Renal cortical epithelial cell (primary cell): ENCODE results near the gene KCTD16. TPM values are rescaled to one million over a fixed set of nuclear protein-coding genes. Genes with fewer than 3 reads are reported as not detected.

Source experiments
- DNase-seq: peaks from one replicate; pipeline ENCODE4 v3.0.0-alpha.2; 2011; ENCODE audit warnings: low read depth
- total RNA-seq: library from RNA; depleted of rRNA; stranded (reverse); fragments of >200 nt; gene quantifications from 2 replicates; pipeline ENCODE4 v1.2.3, GENCODE V29; 2014

KCTD16 gene
- total RNA-seq, 1 donor from 2014 or later, result 1.1 TPM

DNA sequence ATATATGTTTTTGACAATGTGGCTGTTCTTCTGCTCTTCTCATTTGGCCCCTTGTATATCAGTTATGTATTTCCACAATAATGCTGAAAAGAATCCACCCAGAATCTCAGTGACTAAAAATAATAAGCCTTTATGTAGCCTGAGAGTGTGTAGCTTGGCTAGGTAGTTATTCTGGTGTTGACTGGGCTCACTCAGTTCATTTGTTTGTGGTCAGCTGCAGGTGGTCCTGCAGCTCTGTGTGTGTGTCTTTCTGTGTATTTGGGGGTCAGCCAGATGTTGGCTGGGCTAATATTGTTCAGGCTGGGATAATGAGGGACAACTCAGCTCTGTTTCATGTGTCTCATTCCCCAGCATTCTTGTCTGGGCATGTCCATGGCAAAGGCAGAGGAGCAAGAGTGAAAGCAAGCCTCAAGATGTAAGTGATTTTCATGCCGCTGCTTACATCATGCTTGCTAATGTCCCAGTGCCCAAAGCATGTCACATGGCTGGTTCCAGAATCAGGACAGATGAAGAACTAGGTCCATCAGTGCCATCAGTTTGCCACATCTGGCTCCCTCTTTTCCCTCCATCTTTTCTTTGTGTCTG lies 162.8 kb downstream of the KCTD16 start:
- no peak for DNase-seq

DNA sequence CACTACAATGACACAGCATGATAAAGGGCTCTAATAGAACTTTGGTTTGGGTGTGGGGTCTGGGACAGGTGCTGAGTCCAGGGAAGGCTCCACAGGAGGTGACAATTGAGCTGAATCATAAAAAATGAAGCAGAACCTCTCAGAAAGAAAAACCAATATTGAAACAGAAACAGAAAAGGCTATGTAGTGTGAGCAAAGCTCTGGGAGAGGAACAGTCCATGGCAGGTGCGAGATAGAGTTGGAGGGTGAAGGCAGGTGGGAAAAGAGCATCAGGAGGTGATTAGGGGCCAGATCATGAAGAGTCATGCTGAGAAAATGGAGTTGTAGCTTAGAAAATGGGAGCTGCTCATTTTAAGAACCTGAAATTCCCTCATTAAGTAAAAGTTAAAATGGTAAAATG lies 164.9 kb downstream of the KCTD16 start:
- no peak for DNase-seq

DNA sequence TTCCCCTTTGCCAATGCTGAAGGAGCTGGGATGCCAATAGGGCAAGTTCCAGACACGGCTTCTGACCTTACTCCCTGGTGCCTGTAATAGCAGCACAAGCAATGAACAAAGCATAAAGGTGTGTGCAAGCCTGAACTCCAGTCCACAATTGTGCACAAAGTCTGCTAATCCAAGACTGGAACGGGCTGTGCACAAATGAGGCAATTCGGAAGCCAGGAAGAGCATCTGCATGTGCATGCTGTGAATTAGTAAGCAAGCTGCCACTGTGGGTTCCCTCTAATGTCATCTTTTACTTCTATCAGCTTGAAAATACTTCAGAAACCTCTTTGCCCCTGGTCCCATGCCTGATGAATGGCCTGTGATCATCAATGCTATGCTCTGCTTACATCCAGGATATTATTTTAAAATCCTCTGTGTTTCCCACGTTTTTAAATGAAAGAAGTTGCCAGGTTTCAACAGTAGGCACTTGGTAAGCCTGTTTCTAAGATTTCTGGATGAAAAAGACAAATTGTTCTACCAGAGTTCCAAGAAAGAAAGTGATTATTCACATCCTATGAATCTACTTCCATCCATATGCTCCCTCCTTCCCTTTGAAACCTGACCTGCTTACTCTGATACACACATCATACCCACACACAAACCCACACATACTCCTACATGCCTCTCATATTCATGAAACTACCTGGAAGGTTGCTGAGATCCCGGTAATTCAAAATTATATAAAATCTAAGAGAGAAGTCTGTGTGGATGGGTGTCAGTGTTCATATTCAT lies 165.7 kb downstream of the KCTD16 start:
- DNase-seq, result no peak

DNA sequence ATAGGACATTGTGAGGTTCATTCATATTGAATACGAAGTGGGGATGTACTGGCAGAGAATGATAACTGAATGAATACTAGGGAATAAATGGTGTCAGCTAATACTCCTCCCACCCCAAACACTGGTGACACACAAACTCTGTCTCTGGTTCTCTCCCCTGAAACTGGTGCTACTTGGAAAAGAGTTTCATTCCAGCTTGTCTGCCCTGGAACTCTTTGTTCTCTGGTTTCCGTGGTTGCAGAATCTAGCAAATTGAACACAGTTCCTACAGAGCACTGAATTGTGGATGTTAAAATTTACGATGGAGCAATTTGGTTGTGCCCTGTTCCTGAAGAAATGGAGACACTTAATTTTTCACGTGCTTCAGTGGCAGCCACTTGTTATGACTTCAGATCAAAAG lies 181.7 kb downstream of the KCTD16 start:
- DNase-seq, result no peak

DNA sequence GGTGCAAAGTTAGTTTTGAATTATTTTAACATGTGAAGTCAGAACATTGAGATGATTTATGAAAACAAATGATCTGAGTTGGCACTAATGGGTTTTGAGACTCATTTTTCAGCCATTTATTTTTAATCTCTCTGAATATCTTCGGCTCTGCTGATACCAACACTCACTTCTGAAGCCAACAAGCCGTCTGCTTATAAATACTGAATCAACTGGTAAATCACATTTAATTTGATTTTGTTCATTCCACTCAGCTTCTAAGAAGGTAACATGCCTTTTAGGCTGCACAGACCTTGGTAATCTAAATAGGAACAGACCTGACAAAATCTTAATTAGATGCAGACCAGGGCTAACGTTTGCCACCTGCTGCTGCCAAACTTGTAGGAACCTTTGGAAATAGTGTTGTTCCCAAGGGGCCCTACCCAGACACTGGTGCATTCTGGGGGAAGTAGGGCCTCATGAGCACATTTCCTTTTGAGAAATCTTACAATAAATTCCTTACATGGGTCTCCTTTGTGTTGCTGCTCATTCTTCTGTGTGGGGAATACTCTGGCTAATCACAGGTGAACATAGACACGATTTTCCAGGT lies 182.2 kb downstream of the KCTD16 start:
- no peak for DNase-seq

DNA sequence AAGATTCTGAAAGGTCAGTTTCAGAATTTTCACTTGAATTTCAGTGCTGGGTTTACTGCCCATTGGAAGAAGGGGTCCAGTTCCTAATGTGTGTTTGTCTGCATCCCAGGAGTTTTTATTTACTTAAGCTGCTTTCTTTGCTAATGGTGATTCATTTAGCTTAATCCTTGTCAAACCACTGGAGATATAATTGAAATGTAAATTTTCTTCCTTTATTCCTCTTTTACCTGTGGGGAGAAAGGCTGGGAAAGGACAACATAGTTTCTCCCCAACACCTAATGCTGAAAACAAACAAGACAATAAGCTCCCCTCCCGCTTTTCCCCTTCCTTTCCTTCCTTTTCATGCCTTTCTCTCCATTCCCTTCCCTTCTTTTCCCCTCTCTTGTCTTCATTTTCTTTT lies 185.8 kb downstream of the KCTD16 start:
- no peak for DNase-seq

DNA sequence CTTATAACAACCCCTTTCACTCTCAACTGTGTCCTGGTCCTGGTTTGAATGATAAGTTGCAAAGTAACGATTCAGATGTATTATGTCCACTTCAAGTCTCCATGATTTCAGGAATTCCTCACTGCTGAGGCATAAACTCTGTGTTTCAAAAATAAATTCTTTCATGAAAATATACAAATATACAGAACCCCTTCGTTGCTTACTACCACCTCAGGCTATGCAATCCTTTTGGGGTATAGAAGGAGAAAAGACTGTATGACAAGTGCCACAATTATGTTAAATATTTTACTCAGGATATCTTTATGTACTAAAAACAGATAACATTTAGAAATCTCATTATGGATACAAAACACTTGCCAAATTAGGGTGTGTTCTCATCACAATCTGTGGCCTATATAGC lies 190.7 kb downstream of the KCTD16 start:
- DNase-seq, result no peak

DNA sequence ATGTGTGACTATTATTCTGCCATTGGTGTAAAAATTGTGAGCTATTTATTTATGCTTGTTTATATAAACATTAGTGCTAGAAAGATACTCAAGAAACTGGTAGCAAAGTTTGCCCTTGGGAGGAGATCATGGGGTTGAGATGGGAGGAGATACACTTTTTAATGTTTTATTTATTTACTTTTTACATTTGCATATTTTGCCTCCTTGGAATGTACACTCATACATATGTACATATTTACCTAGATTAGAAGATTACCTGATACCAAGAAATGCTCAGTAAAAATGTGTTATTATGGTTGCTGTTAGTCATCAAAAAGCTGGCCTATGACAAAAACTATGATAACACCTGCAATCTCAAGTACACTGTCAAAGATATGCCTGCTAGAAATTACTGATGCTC lies 195.2 kb downstream of the KCTD16 start:
- no peak for DNase-seq

DNA sequence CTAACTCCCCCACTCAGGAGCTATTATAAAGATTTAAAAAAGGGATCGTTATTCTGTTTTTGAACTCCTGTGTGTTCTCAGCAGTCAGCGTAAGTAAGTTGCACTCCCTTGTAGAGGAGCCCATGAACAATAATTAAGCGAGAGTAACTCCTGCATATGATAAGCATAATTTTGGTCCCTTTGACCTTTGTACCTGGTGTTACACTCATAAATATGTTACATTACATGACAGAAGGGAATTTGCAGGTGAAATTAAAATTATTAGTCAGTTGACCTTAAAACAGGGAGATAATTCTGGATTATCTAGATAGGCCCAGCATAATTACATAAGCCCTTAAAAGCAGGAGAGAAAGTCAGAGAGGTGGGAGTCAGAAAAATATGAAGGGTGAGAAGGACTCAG lies 197.3 kb downstream of the KCTD16 start:
- DNase-seq, result no peak

DNA sequence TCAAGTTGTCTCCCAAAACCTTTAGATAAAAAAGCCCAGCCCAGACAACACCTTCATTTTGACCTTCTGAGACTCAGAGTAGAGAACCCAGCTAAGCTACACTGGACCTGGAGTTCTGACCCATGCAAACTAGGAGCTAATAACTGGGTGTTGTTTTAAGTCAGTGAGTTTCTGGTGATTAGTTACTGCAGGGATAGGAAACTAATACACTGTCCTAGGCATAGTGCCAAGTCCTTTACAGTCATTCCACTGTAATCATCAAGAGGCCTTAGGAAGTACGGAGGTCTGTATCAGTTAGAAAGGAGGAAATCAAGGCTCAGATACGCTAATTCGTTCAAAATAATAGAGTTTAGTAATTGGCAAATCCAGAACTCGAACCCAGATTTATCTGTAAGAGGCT lies 197.9 kb downstream of the KCTD16 start:
- peak; percentile 61 for DNase-seq

DNA sequence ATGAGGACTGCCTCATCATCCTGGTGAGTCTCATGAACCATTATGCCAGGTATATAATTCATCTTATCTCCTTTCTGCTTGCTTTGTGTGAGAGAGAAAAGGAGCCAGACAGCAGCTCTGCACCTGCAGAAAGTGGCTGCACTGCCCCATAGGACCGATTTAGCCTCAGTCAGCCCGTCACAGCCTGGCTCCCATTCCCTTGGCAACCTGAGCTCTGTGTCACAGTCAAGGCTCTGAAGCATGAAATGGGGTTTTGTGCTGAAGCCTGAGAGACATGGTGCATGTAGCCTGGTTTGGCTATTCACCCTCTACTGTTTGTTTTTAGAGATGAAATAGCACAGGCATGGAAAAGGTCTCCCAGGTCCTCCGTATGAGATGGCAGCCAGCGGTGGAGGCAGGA lies 198.3 kb downstream of the KCTD16 start:
- peak; percentile 66 for DNase-seq

DNA sequence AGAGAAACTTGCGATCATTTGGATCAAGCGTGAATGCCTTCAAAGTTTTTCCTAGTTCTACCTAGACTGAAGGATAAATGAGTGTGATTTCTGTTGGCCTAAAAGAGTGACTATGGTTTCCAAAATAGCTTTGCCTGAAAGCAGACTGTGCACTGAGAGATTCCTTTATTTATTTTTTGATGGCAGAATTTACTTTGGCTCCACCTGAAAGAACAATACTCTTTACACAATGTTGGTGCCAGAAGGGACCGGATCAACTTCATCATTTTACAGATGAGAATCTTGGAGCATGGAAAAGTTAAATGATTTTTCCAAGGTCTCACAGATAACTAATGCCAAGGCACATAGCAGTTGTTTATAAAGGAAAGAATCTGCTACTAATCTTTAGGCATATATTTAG lies 199.6 kb downstream of the KCTD16 start:
- no peak for DNase-seq

DNA sequence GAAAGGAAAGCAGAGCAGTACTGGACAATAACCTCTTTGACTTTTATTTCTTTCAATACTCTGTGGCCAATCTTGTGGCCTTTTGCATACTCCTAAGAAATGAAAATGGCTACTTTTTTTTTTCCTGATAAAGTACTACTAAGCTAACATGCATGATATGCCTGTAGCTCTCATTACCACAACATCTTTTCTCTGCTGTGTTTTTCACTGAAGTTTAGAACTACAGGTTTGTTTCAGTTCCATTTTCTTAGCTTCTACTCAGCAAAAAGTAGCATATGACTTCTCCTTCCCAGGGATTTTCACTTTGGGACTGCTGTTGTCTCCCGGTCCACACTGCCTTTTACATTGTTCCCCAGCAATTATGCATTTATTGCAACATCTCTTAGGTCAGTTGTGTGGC lies 204.0 kb downstream of the KCTD16 start:
- no peak for DNase-seq

DNA sequence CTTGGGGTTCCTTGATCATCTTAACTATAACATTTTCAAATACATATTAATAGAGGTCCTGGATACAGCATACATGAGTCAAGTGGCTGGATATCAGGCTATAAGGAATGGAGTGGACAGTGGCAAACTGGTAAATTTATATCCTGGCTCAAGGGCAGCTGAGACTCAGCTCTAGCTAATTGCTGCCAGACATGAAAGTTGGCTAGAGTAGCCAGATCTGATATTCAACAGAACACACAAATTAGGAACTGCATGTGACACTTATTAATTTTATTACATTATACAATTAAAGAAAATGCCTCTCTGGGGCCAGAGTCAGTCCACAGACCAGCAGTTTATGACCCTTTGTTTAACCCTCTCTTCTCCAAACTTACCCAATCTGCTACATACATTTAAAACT lies 206.5 kb downstream of the KCTD16 start:
- no peak for DNase-seq

DNA sequence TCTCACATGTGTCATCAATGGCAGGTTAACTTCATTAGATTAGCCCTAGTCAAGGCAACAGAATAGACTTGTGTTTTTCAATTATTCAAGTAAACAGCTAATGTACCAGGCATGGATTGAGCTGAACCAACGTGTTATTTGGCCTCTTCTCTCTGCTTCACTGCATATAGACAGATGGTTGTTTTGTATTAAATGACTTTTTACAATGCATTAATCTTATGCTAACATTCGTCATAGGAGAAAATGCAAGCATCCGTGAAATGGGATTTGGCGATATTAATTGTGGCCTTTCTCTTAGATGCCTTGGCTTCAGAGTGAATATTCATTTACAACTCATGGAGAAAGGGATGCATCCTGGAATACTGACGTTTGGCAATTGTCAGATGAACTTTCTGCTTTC lies 208.0 kb downstream of the KCTD16 start:
- DNase-seq, result no peak

DNA sequence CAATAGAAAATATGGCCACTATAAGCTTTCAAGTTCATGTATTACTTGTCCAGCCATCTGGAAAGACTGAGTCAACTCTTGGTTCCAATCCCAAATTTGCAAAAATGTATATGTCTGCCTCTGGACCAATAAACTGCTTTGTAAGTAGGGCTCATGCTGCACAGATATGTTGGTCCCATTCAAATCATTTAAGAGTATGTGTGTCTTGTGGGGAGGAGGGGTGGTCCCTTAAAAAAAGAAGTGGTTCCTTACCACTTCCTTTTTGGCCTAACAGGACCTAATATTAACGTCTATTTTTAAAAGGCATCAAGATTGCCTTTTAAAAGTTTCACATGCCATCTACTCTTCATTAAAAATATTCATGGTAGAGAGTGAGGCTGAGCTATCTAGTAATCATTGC lies 214.9 kb downstream of the KCTD16 start:
- DNase-seq, result no peak

DNA sequence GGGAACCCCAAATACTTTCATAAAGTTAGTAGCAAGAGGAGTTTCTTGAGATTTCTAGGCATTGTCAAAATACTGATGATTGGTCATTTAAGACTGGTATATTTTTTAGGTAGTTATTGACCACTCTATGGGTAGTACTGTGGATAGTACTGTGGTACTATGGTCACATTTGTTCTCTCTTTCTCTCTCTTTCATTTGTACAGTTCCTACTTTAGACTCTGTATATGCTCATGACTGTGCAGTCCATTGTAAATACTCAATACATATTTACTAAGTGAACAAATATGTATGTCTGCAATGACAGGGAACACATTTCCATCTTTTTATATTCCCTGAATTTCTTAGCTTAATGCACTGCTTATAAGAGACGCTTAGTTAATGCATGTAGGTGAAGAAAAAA lies 215.6 kb downstream of the KCTD16 start:
- no peak for DNase-seq

DNA sequence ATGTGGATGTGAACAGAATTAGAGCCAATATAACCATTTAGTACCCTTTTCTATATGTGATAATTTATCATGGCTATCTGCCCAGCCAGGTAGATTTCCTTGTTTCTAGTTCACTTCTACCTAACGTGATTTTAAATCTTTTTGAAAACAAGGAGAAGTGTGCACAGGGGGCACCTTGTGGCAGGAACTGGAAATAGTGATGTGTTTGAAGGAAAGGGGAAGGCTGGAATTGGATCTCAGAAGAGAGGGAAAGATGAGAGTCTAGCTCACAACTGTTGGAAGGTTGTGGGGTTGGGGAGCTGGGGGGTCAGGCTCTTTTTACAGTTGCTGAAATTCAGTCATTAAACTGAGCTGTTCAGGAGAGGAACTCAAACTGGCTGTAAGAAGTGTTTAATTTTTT lies 219.5 kb downstream of the KCTD16 start:
- peak; percentile 12 for DNase-seq

DNA sequence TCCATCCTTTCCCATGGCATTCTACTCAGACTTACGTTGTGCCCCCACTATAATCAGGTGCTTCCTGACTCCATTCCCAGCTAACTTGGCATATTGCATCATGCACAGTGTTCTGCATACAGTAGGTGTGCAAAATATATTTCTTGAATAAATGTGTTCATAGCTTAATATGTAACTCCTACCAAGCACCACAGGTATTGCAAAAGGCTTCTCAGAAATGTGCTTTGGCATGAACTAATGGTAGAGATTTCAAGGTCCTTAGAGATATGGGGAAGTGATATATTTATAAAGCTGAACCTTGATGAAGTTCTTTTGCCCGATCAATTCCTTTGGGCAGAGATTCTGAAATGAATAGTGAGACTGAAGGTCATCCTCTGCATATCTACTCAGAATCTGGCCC lies 220.4 kb downstream of the KCTD16 start:
- DNase-seq, result no peak

DNA sequence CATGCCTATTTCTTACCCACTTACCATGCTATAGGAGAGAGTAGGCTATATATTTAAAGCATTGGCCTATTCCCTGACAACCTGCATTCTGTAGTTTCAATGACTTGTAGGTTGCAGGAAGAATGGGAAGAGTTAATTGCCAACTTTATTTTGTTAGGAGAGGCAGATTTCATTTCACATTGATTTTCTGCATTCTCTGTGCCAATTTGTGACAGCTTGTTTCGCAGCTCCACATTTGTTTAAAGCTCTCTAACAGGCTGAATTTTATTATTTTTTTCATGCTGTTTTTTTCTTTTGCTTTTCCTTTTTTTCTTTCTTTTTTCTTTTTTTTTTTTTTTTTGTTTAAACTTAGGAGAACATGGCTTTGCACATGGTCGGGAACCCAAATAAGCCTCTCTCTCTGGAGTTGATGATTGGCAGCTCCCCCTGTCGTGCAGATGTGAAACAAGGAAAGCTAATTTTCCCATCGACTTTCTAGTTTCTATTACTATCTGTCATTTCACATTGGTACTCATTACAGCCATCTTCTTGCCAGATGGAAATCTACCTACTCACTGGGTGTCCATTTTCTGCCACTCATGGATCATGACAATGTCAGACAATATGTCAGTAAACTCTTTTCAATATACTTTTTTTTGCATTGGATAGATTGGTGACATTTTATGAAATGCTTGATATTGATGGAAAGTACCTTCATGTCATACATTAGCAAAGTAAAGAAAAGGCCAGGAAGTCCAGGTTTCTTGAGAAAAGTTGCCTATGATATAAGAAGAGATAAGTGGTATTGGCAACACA lies 223.2 kb downstream of the KCTD16 start:
- DNase-seq, result no peak

DNA sequence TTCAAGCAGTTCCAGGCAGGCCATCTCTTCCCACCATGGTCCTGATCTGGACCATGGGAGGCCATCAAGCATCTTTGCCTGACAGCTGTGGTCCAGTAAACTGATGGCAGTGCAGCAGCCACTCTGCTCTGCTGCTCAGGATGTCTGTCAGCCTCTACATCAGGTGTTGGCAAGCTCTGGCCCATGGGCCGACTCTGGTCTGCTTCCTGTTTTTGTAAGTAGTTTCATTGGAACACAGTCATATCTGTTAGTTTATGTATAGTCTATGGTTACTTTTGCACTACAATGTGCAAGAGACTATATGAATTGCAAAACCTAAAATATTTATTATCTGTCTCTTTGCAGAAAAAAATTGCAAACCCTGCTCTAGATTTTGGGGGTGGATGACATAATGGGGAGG lies 225.0 kb downstream of the KCTD16 start:
- no peak for DNase-seq

DNA sequence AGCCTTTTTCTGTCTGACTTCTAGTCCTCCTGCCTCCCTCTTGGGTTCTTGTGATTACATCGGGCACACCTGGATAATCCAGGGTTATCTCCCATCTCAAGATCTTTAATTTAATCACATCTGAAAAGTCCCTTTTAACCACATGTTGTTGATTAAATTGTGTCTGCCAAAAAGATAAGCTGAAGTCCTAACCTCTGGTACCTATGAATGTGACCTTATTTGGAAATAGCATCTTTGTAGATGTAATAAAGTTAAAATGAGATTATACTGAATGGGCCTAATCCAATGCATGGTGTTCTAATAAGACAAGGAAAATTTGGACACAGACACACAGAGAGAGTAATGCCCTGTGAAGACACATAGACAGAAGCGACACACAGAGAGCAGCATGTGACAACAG lies 232.4 kb downstream of the KCTD16 start:
- DNase-seq, result no peak
